Activated CD4-positive, CD25-positive, alpha-beta regulatory T cell treated with anti-CD3 and anti-CD28 coated beads, Interleukin-2, amount 50 U/mL, for 16 hours (primary cell): ENCODE measurements around the gene TAS2R1.

Source experiments
- DNase-seq: peaks from one replicate; pipeline ENCODE4 v3.0.0-alpha.2; 2020; ENCODE audit warnings: low read depth, low spot score

TAS2R1 gene, protein sequence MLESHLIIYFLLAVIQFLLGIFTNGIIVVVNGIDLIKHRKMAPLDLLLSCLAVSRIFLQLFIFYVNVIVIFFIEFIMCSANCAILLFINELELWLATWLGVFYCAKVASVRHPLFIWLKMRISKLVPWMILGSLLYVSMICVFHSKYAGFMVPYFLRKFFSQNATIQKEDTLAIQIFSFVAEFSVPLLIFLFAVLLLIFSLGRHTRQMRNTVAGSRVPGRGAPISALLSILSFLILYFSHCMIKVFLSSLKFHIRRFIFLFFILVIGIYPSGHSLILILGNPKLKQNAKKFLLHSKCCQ

DNA sequence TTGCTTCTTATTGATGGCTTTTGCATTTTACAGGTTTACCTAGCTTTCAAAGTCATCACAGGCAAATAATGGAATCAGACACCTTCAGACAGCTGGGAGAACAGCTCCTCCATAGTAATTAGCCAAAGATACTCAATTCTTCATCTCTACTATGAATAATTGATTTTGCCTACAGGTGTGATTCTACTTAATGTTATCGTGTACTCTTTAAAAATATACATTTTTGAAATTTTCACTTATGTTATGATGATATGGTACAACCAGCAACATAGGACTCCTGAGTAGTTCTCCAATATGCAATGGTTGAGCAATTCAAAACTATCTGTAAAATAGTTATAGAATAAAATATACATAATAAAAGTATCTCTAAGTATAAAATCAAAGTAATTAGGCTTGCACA, at the start of gene TAS2R1:
TAS2R1 (minus strand) TSS at position 101 of the 400 bp plus-strand sequence. CDS start 319 bp downstream, outside the sequence.
- DNase-seq, result no peak

GRCh38 chr5:9670371-9670770, 40.2 kb upstream of the TAS2R1 start:
- no peak for DNase-seq

GRCh38 chr5:9667906-9668305, 37.8 kb upstream of the TAS2R1 start:
- DNase-seq, result no peak

DNA sequence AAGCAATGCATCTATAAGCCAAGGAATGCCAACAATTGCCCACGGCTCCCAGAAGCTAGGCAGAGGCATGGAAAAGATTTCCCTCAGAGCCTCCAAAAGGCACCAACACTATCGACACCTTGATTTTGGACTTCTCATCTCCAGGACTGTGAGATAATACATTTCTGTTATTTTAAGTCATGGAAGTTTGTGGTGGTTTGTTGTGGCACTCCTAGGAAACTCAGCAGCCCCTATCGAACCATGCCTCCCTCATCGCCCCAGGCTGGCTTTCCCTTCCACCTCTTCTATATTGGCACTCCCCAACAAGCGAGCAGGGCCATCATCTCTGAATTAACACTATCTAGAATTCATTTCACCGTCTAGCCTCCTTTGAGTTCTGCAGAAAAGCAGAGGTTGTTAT, 33.7 kb upstream of the TAS2R1 start:
- DNase-seq, result no peak

GRCh38 chr5:9661316-9662015, 31.3 kb upstream of the TAS2R1 start:
- DNase-seq, result no peak

- no peak for DNase-seq
Measured at GRCh38 chr5:9658706-9659105, 28.6 kb upstream of the TAS2R1 start.

- DNase-seq, result no peak
Measured at GRCh38 chr5:9657819-9658218, 27.7 kb upstream of the TAS2R1 start.

DNA sequence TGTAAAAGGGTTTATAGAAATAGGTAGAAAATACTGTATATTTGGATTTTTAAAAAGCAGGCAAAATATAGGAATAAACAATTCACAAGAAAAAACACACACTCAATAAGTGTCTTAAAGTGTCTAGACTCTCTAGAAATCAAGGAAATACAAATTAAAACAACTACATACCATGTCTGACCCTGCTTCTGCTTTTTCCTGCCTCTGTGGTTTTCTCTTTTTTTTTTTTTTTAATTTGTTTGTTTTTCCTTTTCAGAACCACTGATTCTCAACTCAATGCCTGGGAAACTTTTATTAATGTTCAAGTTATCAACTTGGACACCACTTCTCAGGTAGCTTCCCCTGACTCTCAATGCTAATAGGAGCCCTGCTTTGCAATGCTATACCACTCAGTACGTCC, 25.5 kb upstream of the TAS2R1 start:
- DNase-seq, result no peak

GRCh38 chr5:9654886-9655285, 24.7 kb upstream of the TAS2R1 start:
- DNase-seq, result no peak

- no peak for DNase-seq
Measured at GRCh38 chr5:9653811-9654210, 23.7 kb upstream of the TAS2R1 start.

DNA sequence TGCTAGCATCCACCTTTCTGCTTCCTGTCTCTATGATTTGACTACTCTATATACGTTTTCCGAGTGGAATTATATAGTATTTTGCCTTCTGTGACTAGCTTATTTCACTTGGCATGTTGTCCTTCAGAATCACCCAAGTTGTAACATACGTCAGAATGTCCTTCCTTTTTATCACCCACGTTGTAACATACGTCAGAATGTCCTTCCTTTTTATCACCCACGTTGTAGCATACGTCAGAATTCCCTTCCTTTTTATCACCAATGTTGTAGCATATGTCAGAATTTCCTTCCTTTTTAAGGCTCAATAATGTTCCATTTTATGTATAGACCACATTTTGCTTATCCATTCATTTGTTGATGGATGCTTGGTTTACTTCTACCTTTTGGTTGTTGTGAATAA, 22.9 kb upstream of the TAS2R1 start:
- no peak for DNase-seq

DNA sequence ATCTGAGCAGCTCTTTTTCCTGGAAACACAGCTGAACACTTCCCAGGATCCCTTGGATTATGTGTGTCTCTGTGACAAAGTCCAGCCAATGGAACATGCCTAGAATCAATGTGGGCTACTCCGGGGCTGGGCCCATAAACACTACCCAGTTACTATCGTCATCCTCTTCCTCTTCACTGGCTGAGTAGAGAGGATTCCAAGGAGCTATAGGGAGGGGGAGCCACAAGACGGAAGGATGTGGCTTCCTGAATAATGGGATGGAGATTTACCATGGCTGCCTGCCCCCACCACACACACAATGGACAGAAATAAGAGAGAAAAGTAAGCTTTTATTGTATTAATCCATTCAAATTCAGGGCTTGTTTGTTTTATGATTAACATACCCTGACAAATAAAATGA, 22.1 kb upstream of the TAS2R1 start:
- no peak for DNase-seq

DNA sequence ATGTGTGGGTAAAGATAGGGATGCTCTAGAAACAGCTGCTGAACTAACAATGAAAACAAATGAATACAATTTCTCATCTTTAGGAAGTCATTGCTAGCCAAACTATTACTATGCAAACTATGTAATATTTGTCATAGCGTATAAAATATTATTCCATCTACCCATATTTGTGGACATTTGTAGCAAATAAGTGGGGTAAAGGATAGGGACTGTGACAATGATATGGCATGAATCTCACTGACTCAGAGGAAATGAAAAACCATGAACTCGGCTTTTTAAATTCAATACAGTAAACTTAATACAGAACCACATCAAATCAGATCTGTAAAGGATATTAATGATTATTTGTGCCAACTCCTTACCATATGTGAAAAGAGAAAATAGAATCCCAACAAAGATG, 16.7 kb upstream of the TAS2R1 start:
- no peak for DNase-seq

DNA sequence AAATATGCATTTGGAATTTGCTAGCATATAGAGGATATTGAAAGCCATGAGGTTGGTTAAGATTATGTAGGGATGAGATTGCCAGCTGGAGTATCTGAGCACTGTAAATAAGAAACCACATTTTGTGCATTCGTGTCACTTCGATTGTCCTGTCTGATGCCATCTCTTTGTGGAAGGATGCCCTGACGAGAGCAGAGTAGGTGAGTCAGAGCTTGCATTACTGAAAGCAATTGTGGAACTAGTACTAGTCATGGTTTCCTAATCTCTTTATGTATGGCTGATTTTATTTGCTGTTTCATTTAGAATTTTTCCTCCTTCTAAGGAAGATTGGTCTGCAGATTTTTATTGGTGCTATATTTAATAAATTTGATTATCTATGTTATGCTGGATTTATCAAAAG, 14.5 kb upstream of the TAS2R1 start:
- no peak for DNase-seq

- DNase-seq, result no peak
Measured at GRCh38 chr5:9642621-9643020, 12.5 kb upstream of the TAS2R1 start.

- no peak for DNase-seq
Measured at GRCh38 chr5:9641806-9642355, 11.7 kb upstream of the TAS2R1 start.

DNA sequence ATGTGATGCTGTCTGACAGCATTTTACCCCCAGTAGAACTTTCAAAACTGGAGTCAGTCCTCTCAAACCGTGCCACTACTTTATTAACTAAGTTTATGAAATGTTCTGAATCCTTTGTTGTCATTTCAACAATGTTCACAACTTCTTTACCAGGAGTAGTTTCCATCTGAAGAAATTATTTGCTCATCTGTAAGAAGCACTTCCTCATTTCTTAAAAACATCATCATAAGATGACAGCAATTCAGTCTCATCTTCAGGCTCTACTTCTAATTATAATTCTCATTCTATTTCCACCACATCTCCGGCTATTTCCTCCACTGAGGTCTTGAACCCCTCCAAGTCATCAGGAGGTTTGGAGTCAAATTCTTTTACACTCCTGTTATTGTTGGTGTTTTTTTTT, 2.3 kb upstream of the TAS2R1 start:
- no peak for DNase-seq

DNA sequence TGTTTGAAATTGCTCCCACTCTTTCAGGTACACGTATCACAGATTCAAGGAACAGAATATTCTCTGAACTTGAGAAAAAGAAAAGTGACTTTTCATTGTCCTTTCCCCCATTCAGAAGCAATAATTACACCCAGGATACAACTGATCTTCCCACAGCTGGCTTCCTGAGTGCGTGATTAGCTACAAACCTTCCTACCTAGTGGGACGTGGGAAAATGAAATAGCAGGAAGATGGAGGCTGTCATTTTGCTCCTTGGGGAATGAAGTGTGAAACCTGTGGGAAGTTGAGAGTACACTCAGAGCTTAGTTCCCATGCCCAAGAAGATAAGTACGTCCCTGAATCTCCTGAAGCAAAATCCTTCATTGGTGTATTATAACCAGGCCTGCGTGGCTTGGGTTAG, 2.6 kb downstream of the TAS2R1 start:
- no peak for DNase-seq

- no peak for DNase-seq
Measured at GRCh38 chr5:9626955-9627354, 3.2 kb downstream of the TAS2R1 start.

- no peak for DNase-seq
Measured at GRCh38 chr5:9625731-9626130, 4.4 kb downstream of the TAS2R1 start.

DNA sequence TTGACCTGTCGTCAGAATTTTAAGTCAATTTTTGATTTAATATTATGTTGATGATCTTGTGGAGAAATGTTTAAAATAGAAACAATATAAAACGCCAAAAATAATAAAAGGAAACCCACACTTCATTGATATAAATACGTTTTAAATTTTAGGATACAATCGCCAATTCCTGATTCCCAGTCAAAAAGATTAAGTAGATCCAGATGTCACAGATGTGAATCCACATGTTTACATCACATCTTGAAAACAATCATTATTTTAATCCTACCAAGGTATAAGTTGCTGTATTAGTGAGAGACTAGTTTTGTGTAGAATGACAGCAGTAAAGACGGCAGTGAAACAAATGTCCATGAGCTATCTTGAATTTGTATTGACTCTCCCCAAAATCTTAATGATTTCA, 4.9 kb downstream of the TAS2R1 start:
- no peak for DNase-seq

GRCh38 chr5:9624196-9624947, 5.8 kb downstream of the TAS2R1 start:
- DNase-seq, result no peak
